Measurements from ENCODE around the gene AOX1. TPM values are rescaled to one million over a fixed set of nuclear protein-coding genes. Genes with fewer than 3 reads are reported as not detected.

The AOX1 gene
- total RNA-seq, 4 donors from 2014 or later = 212 to 567 (median 276) TPM

GRCh38 chr2:200670751-200671150 is 84.9 kb downstream of the AOX1 start:
- TF ChIP-seq, protein P1, sequence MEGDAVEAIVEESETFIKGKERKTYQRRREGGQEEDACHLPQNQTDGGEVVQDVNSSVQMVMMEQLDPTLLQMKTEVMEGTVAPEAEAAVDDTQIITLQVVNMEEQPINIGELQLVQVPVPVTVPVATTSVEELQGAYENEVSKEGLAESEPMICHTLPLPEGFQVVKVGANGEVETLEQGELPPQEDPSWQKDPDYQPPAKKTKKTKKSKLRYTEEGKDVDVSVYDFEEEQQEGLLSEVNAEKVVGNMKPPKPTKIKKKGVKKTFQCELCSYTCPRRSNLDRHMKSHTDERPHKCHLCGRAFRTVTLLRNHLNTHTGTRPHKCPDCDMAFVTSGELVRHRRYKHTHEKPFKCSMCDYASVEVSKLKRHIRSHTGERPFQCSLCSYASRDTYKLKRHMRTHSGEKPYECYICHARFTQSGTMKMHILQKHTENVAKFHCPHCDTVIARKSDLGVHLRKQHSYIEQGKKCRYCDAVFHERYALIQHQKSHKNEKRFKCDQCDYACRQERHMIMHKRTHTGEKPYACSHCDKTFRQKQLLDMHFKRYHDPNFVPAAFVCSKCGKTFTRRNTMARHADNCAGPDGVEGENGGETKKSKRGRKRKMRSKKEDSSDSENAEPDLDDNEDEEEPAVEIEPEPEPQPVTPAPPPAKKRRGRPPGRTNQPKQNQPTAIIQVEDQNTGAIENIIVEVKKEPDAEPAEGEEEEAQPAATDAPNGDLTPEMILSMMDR (IDR thresholded peaks at IDR 0.05; ENCODE audit: low read depth) = no peak

GRCh38 chr2:200673191-200673590 is 87.4 kb downstream of the AOX1 start:
- TF ChIP-seq, protein P1 (IDR thresholded peaks at IDR 0.05; ENCODE audit: low read depth) = no peak

- TF ChIP-seq, protein P1 (IDR thresholded peaks at IDR 0.05; ENCODE audit: low read depth) = no peak
These were observed 89.0 kb downstream of the AOX1 start for GRCh38 chr2:200674837-200675236.

DNA sequence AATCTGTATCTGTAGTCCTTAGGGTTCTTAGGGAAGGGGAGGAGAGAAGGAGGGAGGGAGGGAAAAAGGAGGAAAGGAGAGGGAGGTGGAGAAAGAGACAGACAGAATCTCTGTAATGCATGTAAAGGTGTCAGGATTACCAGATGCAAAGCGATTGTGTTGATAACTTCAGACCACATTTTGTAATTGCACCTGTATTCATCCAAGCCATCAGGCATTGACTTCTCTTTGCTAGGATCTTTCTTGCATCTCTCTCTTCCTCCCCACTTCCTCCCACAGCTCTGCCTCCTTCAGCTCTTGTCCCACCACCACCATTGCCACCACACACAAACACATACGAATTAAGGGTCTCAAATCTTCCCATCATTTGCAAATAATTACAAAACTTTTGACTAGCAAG is 91.4 kb downstream of the AOX1 start:
- TF ChIP-seq, protein P1 (IDR thresholded peaks at IDR 0.05; ENCODE audit: low read depth) = no peak

DNA sequence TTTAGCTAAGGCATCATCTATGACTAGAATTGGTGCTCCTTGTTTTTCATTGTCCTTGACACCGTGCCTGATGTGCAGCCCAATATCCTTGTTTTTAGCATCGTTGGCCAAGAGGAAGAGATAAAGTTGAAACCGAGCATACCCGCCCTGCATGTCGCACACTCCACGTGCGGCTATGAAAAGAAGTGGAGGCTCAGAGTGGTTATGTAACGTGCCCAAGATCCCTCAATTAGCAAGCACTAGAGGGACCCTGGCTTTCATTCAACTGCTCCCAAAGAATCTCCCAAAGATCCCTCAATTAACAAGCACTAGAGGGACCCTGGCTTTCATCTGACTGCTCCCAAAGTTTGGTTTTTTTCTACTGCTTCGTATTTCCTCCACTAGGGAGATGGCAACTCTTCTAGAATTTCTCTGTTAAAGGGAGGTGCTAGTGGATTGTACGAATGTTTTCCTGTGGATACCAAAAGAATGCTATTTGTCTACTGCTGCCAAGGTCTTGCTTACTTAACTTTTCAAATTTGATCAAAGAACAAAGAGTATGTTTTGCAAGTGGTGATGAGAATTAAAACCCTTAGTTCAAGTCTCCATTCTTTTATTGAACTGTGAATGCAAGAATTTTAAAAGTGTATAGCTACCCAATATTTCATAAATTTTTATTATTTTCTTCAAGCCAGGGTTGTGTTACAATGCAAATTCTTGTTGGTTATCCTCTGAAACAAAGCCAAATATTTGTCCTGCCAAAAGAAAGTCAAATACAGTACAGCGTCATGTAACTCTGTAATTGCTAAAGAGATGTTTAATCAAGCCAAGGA is 92.1 kb downstream of the AOX1 start:
- TF ChIP-seq, protein P1 (IDR thresholded peaks at IDR 0.05; ENCODE audit: low read depth) = no peak

- TF ChIP-seq, protein P1 (IDR thresholded peaks at IDR 0.05; ENCODE audit: low read depth) = no peak
These were observed 93.3 kb downstream of the AOX1 start for GRCh38 chr2:200679127-200679526.

- TF ChIP-seq, protein P1 (IDR thresholded peaks at IDR 0.05; ENCODE audit: low read depth) = no peak
These were observed 93.7 kb downstream of the AOX1 start for GRCh38 chr2:200679535-200679934.
